ENCODE results near the gene C1GALT1.

DNA sequence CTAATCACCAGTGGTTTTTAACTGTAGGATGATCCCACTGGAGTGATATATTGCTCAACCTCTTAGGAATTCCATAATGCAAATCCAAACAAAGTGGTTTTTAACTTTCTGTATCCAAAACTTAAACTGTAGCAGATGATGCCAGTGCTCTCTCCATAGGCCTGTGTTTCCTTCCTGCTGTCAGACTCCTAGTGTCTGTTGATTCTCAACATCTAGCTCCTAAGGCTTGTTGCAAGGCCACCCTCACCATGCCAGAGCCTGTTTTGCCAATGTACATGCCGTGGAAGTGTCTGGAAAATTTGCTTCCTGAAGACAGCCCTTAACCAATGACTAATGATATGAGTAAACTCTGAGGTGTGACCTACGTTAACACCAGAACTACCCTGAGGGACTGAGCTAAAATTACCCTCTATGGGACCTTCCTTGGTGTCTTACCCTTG is 39.3 kb downstream of the C1GALT1 start:
- TF ChIP-seq, protein P1, sequence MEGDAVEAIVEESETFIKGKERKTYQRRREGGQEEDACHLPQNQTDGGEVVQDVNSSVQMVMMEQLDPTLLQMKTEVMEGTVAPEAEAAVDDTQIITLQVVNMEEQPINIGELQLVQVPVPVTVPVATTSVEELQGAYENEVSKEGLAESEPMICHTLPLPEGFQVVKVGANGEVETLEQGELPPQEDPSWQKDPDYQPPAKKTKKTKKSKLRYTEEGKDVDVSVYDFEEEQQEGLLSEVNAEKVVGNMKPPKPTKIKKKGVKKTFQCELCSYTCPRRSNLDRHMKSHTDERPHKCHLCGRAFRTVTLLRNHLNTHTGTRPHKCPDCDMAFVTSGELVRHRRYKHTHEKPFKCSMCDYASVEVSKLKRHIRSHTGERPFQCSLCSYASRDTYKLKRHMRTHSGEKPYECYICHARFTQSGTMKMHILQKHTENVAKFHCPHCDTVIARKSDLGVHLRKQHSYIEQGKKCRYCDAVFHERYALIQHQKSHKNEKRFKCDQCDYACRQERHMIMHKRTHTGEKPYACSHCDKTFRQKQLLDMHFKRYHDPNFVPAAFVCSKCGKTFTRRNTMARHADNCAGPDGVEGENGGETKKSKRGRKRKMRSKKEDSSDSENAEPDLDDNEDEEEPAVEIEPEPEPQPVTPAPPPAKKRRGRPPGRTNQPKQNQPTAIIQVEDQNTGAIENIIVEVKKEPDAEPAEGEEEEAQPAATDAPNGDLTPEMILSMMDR (conservative IDR thresholded peaks at IDR 0.05; ENCODE audit: low read depth in 2 of 2), result no peak
- TF ChIP-seq POLR2AphosphoS5 (IDR thresholded peaks at IDR 0.05; ENCODE audit: low read depth), result no peak
- TF ChIP-seq, protein P2, sequence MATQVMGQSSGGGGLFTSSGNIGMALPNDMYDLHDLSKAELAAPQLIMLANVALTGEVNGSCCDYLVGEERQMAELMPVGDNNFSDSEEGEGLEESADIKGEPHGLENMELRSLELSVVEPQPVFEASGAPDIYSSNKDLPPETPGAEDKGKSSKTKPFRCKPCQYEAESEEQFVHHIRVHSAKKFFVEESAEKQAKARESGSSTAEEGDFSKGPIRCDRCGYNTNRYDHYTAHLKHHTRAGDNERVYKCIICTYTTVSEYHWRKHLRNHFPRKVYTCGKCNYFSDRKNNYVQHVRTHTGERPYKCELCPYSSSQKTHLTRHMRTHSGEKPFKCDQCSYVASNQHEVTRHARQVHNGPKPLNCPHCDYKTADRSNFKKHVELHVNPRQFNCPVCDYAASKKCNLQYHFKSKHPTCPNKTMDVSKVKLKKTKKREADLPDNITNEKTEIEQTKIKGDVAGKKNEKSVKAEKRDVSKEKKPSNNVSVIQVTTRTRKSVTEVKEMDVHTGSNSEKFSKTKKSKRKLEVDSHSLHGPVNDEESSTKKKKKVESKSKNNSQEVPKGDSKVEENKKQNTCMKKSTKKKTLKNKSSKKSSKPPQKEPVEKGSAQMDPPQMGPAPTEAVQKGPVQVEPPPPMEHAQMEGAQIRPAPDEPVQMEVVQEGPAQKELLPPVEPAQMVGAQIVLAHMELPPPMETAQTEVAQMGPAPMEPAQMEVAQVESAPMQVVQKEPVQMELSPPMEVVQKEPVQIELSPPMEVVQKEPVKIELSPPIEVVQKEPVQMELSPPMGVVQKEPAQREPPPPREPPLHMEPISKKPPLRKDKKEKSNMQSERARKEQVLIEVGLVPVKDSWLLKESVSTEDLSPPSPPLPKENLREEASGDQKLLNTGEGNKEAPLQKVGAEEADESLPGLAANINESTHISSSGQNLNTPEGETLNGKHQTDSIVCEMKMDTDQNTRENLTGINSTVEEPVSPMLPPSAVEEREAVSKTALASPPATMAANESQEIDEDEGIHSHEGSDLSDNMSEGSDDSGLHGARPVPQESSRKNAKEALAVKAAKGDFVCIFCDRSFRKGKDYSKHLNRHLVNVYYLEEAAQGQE (IDR thresholded peaks at IDR 0.05; ENCODE audit: unreplicated experiment), result no peak
- TF ChIP-seq EZH2 (IDR thresholded peaks at IDR 0.05; ENCODE audit: low read depth, unreplicated experiment), result no peak
- no peak for TF ChIP-seq JUNB (IDR thresholded peaks at IDR 0.05; ENCODE audit: unreplicated experiment)
- TF ChIP-seq NANOG (IDR thresholded peaks at IDR 0.05; ENCODE audit: borderline replicate concordance), result no peak
- TF ChIP-seq, protein P3, sequence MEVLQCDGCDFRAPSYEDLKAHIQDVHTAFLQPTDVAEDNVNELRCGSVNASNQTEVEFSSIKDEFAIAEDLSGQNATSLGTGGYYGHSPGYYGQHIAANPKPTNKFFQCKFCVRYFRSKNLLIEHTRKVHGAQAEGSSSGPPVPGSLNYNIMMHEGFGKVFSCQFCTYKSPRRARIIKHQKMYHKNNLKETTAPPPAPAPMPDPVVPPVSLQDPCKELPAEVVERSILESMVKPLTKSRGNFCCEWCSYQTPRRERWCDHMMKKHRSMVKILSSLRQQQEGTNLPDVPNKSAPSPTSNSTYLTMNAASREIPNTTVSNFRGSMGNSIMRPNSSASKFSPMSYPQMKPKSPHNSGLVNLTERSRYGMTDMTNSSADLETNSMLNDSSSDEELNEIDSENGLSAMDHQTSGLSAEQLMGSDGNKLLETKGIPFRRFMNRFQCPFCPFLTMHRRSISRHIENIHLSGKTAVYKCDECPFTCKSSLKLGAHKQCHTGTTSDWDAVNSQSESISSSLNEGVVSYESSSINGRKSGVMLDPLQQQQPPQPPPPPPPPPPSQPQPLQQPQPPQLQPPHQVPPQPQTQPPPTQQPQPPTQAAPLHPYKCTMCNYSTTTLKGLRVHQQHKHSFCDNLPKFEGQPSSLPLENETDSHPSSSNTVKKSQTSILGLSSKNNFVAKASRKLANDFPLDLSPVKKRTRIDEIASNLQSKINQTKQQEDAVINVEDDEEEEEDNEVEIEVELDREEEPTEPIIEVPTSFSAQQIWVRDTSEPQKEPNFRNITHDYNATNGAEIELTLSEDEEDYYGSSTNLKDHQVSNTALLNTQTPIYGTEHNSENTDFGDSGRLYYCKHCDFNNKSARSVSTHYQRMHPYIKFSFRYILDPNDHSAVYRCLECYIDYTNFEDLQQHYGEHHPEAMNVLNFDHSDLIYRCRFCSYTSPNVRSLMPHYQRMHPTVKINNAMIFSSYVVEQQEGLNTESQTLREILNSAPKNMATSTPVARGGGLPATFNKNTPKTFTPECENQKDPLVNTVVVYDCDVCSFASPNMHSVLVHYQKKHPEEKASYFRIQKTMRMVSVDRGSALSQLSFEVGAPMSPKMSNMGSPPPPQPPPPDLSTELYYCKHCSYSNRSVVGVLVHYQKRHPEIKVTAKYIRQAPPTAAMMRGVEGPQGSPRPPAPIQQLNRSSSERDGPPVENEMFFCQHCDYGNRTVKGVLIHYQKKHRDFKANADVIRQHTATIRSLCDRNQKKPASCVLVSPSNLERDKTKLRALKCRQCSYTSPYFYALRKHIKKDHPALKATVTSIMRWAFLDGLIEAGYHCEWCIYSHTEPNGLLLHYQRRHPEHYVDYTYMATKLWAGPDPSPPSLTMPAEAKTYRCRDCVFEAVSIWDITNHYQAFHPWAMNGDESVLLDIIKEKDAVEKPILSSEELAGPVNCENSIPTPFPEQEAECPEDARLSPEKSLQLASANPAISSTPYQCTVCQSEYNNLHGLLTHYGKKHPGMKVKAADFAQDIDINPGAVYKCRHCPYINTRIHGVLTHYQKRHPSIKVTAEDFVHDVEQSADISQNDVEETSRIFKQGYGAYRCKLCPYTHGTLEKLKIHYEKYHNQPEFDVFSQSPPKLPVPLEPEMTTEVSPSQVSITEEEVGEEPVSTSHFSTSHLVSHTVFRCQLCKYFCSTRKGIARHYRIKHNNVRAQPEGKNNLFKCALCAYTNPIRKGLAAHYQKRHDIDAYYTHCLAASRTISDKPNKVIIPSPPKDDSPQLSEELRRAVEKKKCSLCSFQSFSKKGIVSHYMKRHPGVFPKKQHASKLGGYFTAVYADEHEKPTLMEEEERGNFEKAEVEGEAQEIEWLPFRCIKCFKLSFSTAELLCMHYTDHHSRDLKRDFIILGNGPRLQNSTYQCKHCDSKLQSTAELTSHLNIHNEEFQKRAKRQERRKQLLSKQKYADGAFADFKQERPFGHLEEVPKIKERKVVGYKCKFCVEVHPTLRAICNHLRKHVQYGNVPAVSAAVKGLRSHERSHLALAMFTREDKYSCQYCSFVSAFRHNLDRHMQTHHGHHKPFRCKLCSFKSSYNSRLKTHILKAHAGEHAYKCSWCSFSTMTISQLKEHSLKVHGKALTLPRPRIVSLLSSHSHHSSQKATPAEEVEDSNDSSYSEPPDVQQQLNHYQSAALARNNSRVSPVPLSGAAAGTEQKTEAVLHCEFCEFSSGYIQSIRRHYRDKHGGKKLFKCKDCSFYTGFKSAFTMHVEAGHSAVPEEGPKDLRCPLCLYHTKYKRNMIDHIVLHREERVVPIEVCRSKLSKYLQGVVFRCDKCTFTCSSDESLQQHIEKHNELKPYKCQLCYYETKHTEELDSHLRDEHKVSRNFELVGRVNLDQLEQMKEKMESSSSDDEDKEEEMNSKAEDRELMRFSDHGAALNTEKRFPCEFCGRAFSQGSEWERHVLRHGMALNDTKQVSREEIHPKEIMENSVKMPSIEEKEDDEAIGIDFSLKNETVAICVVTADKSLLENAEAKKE (CRISPR knock-in tag; IDR thresholded peaks at IDR 0.05), result no peak
- TF ChIP-seq EZH2phosphoT487 (IDR thresholded peaks at IDR 0.05; ENCODE audit: unreplicated experiment), result no peak
- TF ChIP-seq STAT1 (IDR thresholded peaks at IDR 0.05; ENCODE audit: unreplicated experiment), result no peak
